ENCODE measurements around the gene XRCC5. TPM values are rescaled to one million over a fixed set of nuclear protein-coding genes. Genes with fewer than 3 reads are reported as not detected.
"Not testable (repeated sequence)": the region's sequence is repeated elsewhere in the genome, so short reads cannot be mapped to it uniquely, and the experiment has no call there.

Gene XRCC5
- total RNA-seq, 2 donors from 2014 or later: 300 to 324 TPM

DNA sequence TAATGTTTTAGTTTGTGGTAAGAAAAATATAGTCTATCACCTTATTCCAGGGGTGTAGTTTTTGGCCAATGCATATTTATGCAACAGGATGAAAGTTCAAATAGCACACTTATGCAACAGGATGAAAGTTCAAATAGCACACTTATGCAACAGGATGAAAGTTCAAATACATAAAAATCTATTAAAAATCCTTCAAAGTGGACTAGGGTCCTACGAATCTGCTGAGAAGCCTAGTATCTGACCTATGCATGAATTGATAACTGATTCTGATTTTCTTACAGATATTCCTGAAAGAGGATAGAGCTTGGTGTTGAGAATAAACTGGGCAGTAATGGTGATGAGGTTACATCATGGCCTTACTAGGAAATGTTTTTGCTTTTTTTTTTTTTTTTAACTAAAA is 30.4 kb upstream of the XRCC5 start:
- Mint-ChIP-seq H3K36me3 (ENCODE audit: insufficient read depth in 2 of 2) (peaks cover 0 to 3% of the 10 kb centered on the region in 2 donors), H3K4me3 (no peak overlapping the region), H3K4me1 (ENCODE audit: low read depth) (peaks cover 65% of the 10 kb centered on the region), H3K27me3 (ENCODE audit: low read depth) (no peaks in the 10 kb centered on the region), H3K9me3 (no peaks in the 10 kb centered on the region), H3K27ac (no peak overlapping the region)
- ATAC-seq (replicated peaks in 1 of 2): no peak
- no peak for DNase-seq

DNA sequence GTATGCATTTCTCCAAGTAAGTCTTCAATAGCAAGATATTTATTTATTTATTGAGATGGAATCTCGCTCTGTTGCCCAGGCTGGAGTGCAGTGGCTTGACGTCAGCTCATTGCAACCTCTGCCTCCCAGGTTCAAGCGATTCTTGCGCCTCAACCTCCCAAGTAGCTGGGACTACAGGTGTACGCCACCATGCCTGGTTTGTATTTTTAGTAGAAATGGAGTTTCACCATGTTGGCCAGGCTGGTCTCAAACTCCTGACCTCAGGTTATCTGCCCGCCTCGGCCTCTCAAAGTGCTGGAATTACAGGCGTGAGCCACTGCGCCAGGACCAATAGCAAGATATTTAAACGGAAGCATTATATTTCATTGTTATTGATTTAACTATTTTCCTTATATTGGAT is 29.1 kb upstream of the XRCC5 start:
- not testable (repeated sequence) for DNase-seq; ATAC-seq (replicated peaks in 1 of 2); H3K9me3 Mint-ChIP-seq; H3K27ac Mint-ChIP-seq; H3K27me3 Mint-ChIP-seq (ENCODE audit: low read depth); H3K36me3 Mint-ChIP-seq (ENCODE audit: insufficient read depth in 2 of 2)
- H3K4me1 Mint-ChIP-seq (ENCODE audit: low read depth): peaks cover 65% of the 10 kb centered on the region
- H3K4me3 Mint-ChIP-seq: peak overlapping the region; percentile 89 to 94

DNA sequence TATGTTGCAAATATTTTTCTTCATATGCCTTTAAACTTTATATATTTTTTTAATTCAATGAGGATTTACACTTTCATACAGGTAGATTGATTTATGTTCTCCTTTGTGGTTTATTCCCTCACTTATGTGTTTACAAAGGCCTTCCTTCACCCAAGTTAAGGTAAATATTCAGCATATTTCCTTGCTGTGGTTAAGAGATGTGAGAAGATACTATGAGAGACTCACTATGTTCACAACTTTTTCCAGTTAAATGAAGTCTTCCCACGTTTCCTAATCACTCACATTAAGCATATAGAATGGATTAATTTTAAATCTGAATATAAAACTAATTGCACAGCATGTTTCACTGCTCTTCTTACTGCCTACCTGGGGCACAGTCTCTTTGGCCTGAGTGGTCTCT is 28.1 kb upstream of the XRCC5 start:
- peaks cover 0 to 3% of the 10 kb centered on the region in 2 donors for H3K36me3 Mint-ChIP-seq (ENCODE audit: insufficient read depth in 2 of 2)
- H3K4me3 Mint-ChIP-seq: peak overlapping the region; percentile 89 to 94
- ATAC-seq (replicated peaks in 1 of 2) (peak in 1 of 2 donors; percentile 1), DNase-seq (no peak)
- no peaks in the 10 kb centered on the region for H3K9me3 Mint-ChIP-seq
- peaks cover 61% of the 10 kb centered on the region for H3K4me1 Mint-ChIP-seq (ENCODE audit: low read depth)
- H3K27me3 Mint-ChIP-seq (ENCODE audit: low read depth): no peaks in the 10 kb centered on the region
- peak overlapping the region; percentile 85 for H3K27ac Mint-ChIP-seq

DNA sequence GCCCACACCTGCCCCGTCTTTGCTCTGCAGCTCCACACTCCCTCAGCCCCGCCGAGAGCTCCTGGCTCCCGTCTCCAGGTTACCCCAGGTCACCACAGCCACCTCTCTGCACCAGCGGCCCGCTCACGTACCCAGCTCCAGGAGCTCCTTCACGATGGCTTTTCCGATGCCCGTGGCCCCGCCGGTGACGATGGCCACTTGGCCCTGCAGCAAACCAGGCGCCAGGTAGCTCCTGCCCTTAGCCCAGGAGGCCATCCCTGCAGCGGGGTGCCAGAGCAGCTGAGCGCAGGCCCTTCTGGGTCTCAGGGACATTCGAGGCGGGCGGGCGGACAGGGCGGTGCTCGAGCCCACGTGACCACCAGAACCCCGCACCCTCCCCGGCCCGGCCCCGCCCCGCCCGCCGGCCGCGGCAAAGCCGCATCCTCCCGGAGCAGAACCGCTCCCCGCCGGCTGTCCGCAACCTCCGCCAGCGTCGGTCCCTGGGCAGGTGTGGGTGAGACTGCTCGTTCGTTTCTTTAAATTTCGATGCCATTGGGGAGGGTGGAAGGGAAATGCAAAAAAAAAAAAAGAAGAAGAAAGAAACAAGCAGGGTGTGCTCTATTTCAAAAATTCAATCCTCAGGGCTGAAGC is 27.5 kb upstream of the XRCC5 start, which contains the start of the genes PECR and TMEM169:
Gene PECR (minus strand): TSS at position 323 of the 630 bp plus-strand sequence. CDS start 68 bp downstream, at position 255.
Gene TMEM169 (plus strand): TSS at position 433 of the 630 bp plus-strand sequence. CDS start 14,045 bp downstream, outside the sequence.
- peak; percentile 86 for DNase-seq
- Mint-ChIP-seq H3K9me3 (no peaks in the 10 kb centered on the region), H3K27me3 (ENCODE audit: low read depth) (no peaks in the 10 kb centered on the region), H3K4me3 (peak within 1 kb of the TSS; percentile 89 to 94), H3K4me1 (ENCODE audit: low read depth) (peaks cover 65% of the 10 kb centered on the region), H3K27ac (peak within 1 kb of the TSS; percentile 85), H3K36me3 (ENCODE audit: insufficient read depth in 2 of 2) (peaks cover 0 to 3% of the 10 kb centered on the region in 2 donors)
- peak; percentile 97 for ATAC-seq (replicated peaks in 1 of 2)

DNA sequence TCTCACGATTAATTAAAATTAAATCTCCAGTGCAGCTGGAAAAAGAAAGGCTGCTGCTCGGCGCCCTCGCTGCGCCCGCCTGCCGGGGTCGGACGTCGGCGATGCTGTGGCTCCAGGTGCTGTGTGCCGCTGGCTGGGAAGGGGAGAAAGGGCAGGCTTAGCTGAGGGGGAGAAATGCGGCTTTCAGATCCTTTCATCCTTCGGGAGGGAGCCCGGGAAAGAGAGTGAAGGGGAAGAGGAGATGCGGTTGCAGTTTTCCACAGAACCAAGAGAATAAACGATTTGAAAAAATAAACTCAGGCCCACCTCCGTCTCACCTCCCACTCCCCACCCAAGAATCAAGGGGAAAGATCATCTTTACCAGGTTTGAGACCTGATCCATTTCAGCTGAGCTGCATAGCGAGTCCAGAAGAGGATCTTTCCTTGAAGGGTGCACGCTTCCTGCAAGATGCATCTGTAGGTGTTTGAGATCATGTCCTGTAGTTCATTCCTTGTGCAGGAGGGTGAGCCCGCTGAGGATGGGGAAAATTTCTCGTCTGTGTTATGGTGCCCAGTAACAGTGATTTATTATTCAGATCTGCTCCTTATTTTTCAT is 26.9 kb upstream of the XRCC5 start:
- Mint-ChIP-seq H3K4me3 (peak overlapping the region; percentile 89 to 94), H3K36me3 (ENCODE audit: insufficient read depth in 2 of 2) (peaks cover 0 to 3% of the 10 kb centered on the region in 2 donors), H3K4me1 (ENCODE audit: low read depth) (peaks cover 69% of the 10 kb centered on the region), H3K27ac (peak overlapping the region; percentile 85), H3K27me3 (ENCODE audit: low read depth) (no peaks in the 10 kb centered on the region), H3K9me3 (no peaks in the 10 kb centered on the region)
- peak; percentile 9 to 25 for ATAC-seq (replicated peaks in 1 of 2)
- DNase-seq: peak in 1 of 2 donors; percentile 24

DNA sequence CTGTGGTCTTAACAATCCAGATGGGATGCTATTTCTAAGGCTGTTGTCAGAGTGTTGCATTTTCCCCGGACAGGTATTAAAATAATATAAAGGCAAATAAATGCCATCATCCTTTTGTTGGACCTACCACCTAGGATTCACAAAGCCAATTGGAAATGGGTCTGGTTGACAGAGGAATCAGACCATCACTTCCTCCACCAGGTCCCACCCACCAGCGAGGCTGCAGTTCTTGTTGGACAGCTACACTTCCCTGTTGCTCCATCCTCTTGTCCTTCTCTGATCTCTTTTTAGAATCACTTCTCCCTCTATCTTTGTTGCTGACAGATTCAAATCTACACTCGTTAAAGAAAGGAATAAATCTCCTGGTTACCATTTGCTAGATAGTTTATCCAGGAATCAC is 26.3 kb upstream of the XRCC5 start:
- Mint-ChIP-seq H3K27me3 (ENCODE audit: low read depth) (no peaks in the 10 kb centered on the region), H3K27ac (peak overlapping the region; percentile 29), H3K4me1 (ENCODE audit: low read depth) (peaks cover 69% of the 10 kb centered on the region), H3K36me3 (ENCODE audit: insufficient read depth in 2 of 2) (peaks cover 0 to 3% of the 10 kb centered on the region in 2 donors), H3K4me3 (peak overlapping the region; percentile 89 to 94), H3K9me3 (no peaks in the 10 kb centered on the region)
- ATAC-seq (replicated peaks in 1 of 2) (no peak), DNase-seq (no peak)

DNA sequence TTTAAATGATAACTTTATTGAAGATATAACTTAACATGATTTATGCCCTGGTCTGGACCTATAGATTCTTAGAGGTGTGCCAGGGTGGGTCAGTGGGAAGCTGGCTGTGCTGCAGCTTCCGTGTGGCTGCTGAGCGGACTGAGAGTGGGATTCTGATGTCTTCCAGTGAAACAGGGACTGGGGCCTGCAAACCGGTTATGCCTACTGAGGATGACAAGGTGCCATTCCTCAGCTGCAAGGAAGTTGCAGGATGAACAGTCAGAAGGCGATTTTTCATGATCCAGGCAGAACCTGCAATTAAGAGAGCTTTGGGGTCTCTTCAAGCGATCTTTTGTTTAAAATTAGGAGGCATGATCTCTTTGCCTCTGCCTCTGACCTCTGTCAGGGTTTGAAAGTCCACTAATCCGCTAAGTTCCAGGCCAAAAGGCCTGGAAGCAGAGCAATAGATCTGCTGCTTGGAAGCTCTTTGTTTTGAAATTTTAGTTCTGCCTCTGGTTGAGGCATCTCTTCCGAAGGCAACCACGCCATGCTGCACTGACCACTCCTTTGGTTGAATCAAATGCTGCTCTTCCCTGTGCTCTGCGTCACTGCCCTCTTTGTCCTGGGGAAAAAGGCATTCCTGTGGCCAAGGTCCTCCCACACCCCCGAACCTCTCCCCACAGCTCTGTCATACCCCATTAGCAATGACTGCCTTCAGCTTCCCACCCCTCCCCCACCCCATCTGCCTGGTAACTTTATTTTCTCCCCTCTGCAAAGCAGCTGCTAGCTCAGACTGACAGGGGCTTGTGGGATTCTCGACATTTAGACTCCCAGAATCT is 25.5 kb upstream of the XRCC5 start:
- no peaks in the 10 kb centered on the region for H3K27me3 Mint-ChIP-seq (ENCODE audit: low read depth)
- no peak for ATAC-seq (replicated peaks in 1 of 2)
- peak overlapping the region; percentile 52 to 72 for H3K4me3 Mint-ChIP-seq
- DNase-seq: peak in 1 of 2 donors; percentile 5
- H3K9me3 Mint-ChIP-seq: no peaks in the 10 kb centered on the region
- peaks cover 0 to 3% of the 10 kb centered on the region in 2 donors for H3K36me3 Mint-ChIP-seq (ENCODE audit: insufficient read depth in 2 of 2)
- peak overlapping the region; percentile 81 for H3K27ac Mint-ChIP-seq
- peaks cover 68% of the 10 kb centered on the region for H3K4me1 Mint-ChIP-seq (ENCODE audit: low read depth)

DNA sequence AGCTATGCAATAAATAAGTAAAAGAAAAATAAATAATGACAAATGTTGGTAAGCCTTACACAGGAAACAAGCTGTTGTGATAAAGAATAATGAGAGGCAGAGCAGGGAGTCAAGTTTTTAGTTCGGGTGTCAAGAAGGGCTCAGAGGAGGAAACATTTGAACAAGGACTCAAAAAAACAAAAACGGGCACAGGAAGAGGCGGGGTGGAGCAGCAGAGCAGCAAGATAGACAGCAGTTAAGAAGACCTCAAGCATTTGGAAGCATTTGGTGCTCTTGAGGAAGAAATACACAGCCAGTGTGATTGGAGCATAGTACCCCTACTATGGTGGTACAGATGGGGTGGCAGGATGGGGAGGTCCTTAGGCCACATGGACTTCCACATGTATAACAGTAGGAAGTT is 24.6 kb upstream of the XRCC5 start:
- ATAC-seq (replicated peaks in 1 of 2): no peak
- Mint-ChIP-seq H3K27ac (peak overlapping the region; percentile 81), H3K36me3 (ENCODE audit: insufficient read depth in 2 of 2) (peaks cover 3% of the 10 kb centered on the region in 2 donors), H3K4me1 (ENCODE audit: low read depth) (peaks cover 71% of the 10 kb centered on the region), H3K27me3 (ENCODE audit: low read depth) (no peaks in the 10 kb centered on the region), H3K9me3 (peaks cover 0 to 2% of the 10 kb centered on the region in 2 donors), H3K4me3 (peak overlapping the region; percentile 52 to 72)
- peak; percentile 22 to 42 for DNase-seq

DNA sequence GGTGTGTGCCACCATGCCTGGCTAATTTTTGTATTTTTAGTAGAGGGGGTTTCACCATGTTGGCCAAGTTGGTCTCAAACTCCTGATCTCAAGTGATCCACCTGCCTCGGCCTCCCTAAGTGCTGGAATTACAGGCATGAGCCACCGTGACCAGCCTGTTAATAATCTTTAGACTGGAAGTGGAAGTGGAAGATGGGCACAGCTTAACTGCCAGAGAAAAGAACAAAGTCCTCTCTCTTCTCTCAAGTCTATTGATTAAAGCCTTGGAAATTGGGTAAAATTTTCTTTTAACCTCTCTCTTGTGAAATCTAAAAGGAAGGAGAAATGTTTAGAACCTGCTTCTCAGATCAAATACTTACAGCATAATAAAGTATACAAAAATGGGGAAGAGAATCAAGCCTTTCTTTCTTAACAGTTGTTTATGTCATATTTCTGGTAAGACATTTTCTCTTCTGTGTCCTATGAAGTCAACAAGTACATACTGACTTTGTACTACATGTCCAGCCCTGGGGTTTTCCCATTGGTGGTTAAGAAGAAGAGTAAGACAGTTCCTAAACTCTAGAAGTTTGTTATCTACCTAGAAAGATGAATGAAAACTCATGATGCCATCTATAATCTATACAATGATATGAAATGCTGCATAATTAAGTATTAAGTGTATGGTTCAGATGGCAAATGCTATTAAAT is 22.8 kb upstream of the XRCC5 start:
- Mint-ChIP-seq H3K36me3 (ENCODE audit: insufficient read depth in 2 of 2) (peaks cover 2 to 6% of the 10 kb centered on the region in 2 donors), H3K4me3 (no peak overlapping the region), H3K27me3 (ENCODE audit: low read depth) (no peaks in the 10 kb centered on the region), H3K4me1 (ENCODE audit: low read depth) (peaks cover 68% of the 10 kb centered on the region), H3K27ac (peak overlapping the region; percentile 64), H3K9me3 (peaks cover 2 to 4% of the 10 kb centered on the region in 2 donors)
- DNase-seq (no peak), ATAC-seq (replicated peaks in 1 of 2) (no peak)

DNA sequence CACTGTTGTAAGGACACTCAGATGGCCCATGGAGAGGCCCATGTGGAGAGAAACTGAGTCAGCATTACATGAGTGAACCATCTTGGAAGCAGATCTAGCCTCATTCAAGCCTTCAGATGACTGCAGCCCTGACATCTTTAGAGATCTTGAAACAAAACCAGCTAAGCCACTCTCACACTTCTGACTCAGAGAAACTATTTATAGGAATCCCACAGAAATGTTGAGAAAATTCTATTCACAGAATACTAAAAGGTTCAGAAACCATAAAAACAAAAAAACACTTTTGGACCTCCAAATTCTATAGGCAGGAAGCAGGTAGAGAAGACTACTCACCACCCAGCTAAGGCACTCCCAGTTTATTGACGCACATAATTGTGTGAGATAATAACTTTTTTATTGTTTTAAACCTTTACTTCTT is 18.8 kb upstream of the XRCC5 start:
- peaks cover 0 to 6% of the 10 kb centered on the region in 2 donors for H3K36me3 Mint-ChIP-seq (ENCODE audit: insufficient read depth in 2 of 2)
- H3K27ac Mint-ChIP-seq: peak overlapping the region; percentile 92
- ATAC-seq (replicated peaks in 1 of 2) (peak; percentile 82 to 92), DNase-seq (no peak)
- H3K27me3 Mint-ChIP-seq (ENCODE audit: low read depth): no peaks in the 10 kb centered on the region
- H3K9me3 Mint-ChIP-seq: peaks cover 2 to 4% of the 10 kb centered on the region in 2 donors
- H3K4me3 Mint-ChIP-seq: peak overlapping the region; percentile 2 to 74
- peaks cover 32% of the 10 kb centered on the region for H3K4me1 Mint-ChIP-seq (ENCODE audit: low read depth)

DNA sequence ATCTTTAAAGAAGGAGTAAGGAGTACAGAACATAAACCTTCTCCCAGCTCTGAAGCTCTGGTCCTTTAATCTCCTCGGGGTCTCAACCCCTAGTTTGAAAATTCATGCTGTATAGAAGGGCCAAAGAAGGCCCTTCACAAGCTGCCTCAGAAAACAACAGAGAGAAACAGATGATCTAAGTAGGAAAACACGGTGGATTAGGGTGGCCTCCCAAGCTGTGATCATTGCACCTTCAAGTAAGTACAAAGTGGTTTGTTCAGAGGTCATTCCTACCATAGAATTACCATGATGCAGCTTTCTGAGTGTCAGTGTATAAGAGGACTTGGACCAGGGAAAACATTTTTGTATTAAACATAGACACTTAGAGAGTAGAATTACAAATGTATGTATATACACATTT is 16.5 kb upstream of the XRCC5 start:
- H3K4me1 Mint-ChIP-seq (ENCODE audit: low read depth): peaks cover 20% of the 10 kb centered on the region
- peaks cover 0 to 6% of the 10 kb centered on the region in 2 donors for H3K36me3 Mint-ChIP-seq (ENCODE audit: insufficient read depth in 2 of 2)
- no peak overlapping the region for H3K27ac Mint-ChIP-seq
- H3K4me3 Mint-ChIP-seq: no peak overlapping the region
- ATAC-seq (replicated peaks in 1 of 2): no peak
- DNase-seq: no peak
- H3K27me3 Mint-ChIP-seq (ENCODE audit: low read depth): no peaks in the 10 kb centered on the region
- peaks cover 2 to 4% of the 10 kb centered on the region in 2 donors for H3K9me3 Mint-ChIP-seq

DNA sequence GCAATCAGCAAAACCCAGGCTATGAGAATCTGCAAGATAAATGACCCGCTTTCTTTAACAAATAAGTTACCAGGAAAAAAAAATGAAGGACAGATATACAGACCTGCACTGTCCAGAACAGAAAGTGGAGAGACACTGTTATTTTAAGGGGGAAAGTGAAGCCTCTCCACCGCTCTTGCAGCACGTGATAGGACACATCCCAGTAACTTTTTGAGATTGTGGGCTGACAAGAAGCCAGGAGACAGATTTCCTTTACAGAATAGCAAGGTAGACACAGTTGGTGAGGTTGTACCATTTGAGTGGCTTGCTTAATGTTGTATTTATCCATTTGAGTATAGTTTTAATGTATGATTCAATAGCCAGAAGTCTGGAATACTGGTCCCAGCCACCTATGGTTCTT is 14.4 kb upstream of the XRCC5 start:
- Mint-ChIP-seq H3K27ac (no peak overlapping the region), H3K27me3 (ENCODE audit: low read depth) (no peaks in the 10 kb centered on the region), H3K4me1 (ENCODE audit: low read depth) (peaks cover 14% of the 10 kb centered on the region), H3K4me3 (no peak overlapping the region), H3K36me3 (ENCODE audit: insufficient read depth in 2 of 2) (peaks cover 0 to 3% of the 10 kb centered on the region in 2 donors), H3K9me3 (peaks cover 0 to 4% of the 10 kb centered on the region in 2 donors)
- DNase-seq (no peak), ATAC-seq (replicated peaks in 1 of 2) (no peak)
